NT2/D1 (cell line): ENCODE measurements around the gene IL1F10.

ENCODE experiments used
- SUZ12 ChIP-seq: IDR thresholded peaks from 2 replicates; pipeline ENCODE4 v1.6.1; 2011; ENCODE audit not compliant: insufficient read length, insufficient read depth; ENCODE audit errors: extremely low read depth
- YY1 ChIP-seq: IDR thresholded peaks from 2 replicates; pipeline ENCODE4 v1.6.1; 2011; ENCODE audit not compliant: insufficient read length, insufficient read depth
- ZNF274 ChIP-seq: IDR thresholded peaks from 2 replicates; pipeline ENCODE4 v1.6.1; 2011; ENCODE audit warnings: mild to moderate bottlenecking, low read depth, low read length

DNA sequence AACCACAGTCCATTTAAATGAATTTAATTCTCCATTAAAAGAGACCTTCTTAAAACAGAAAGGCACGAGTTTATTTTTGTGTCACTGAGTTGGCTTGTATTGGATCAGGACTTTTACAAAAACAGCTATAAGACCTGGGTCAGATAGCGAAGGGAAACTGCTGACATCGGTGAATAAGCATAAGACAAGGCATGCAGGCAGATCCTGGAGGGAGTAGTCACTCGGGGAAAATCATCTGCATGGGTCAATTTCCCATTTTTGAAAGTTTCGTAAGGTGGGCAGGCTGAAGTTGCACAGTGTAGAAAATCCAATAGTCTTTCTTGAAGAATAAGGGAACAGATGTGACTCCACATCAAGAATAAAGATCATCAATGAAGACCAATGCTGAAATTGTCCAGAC lies 28.1 kb upstream of the IL1F10 start:
- TF ChIP-seq ZNF274: no peak
- no peak for TF ChIP-seq SUZ12
- TF ChIP-seq YY1: no peak
